LNCaP clone FGC (cell line): ENCODE results near the gene ZNF385B.

Source experiments
- DNase-seq: peaks from one replicate; pipeline ENCODE4 v3.0.0-alpha.2; 2011; ENCODE audit warnings: low read depth
- H3K4me3 ChIP-seq: 2 replicates; pipeline ENCODE4 v1.5.1; 2011; ENCODE audit warnings: mild to moderate bottlenecking, low read depth, low read length, control low read depth
- TF ChIP-seq, protein P1 (sequence below): IDR thresholded peaks from 2 replicates; pipeline ENCODE4 v1.5.1; 2012; ENCODE audit warnings: mild to moderate bottlenecking; ENCODE audit not compliant: control insufficient read depth, insufficient read depth; ENCODE audit errors: extremely low read depth

ZNF385B gene

DNA sequence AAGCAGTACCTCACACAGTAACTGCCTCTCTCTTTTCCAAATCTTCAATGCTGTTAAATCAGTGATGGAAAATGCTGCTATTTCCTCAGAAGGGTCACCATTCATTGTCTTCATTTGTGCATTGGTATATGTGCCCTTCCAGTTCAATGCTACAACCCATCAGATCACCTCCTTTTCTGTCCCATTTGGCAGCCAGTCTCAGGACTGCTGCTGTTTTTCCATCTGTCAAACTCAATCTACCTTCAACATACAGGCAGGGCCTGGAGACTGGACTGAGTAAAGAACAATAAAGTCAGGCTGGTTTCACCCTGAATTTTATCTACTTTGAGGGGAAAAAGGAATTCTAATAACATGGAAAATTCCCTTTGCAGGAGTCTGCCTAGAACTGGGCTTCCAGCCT is 17.9 kb downstream of the ZNF385B start:
- no peak overlapping the region for H3K4me3 ChIP-seq
- DNase-seq, result no peak
- TF ChIP-seq, protein P1, sequence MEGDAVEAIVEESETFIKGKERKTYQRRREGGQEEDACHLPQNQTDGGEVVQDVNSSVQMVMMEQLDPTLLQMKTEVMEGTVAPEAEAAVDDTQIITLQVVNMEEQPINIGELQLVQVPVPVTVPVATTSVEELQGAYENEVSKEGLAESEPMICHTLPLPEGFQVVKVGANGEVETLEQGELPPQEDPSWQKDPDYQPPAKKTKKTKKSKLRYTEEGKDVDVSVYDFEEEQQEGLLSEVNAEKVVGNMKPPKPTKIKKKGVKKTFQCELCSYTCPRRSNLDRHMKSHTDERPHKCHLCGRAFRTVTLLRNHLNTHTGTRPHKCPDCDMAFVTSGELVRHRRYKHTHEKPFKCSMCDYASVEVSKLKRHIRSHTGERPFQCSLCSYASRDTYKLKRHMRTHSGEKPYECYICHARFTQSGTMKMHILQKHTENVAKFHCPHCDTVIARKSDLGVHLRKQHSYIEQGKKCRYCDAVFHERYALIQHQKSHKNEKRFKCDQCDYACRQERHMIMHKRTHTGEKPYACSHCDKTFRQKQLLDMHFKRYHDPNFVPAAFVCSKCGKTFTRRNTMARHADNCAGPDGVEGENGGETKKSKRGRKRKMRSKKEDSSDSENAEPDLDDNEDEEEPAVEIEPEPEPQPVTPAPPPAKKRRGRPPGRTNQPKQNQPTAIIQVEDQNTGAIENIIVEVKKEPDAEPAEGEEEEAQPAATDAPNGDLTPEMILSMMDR, result no peak

DNA sequence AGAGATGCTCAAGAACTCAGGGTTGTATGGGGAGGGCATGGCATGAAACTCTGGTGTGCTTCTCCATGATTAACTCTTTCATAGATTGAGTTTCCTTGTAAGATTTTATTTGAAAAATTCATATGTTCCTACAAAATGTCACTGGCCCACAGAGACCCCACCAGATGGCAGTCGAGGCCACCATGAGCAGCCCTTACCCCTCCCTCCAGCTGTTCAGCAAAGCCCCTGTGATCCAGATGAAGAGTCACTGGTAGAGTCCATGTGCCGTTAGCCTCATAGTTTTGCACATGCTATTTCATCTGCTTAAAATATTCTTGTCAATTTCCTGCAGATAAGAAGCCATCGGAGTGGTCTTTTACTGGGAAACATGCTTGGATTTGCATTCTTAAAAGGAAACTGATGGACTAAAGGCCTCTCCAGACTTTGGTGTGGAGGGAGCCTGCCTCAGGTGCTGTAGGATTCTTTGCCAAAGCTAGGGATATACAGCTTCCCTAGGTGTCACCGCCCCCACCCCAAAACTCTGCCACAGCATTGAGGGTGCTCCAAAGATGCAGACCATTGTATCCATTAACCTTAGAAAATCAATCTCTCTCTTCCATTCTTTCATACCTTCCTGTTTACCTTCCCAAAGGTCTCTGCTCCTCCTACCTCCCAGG is 18.8 kb downstream of the ZNF385B start:
- DNase-seq, result no peak
- TF ChIP-seq, protein P1, result peak; percentile 17; the same call in 1 of the 2 replicates
- no peak overlapping the region for H3K4me3 ChIP-seq

DNA sequence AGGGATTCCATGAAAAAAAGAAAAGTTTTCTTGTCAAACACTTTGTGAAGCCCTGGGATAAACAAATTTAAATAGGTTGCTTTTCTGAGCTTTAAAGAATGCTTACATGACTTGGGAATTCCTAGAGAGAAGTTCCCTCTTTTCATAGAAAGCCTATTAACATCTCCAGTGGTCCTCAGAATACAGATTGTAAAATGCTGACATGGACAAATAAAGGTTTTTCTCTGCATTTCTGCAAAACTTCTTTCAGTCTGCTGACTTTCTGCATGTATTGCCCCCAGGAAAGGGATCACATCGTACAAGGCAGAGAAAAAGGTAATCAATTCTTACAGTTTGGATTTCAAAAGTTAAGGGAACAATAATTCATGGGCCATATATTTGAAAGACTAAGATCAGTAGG is 20.6 kb downstream of the ZNF385B start:
- TF ChIP-seq, protein P1, result no peak
- no peak overlapping the region for H3K4me3 ChIP-seq
- no peak for DNase-seq

- H3K4me3 ChIP-seq, result no peak overlapping the region
- TF ChIP-seq, protein P1, result no peak
- no peak for DNase-seq
Observed at GRCh38 chr2:179837408-179837807, 24.0 kb downstream of the ZNF385B start.

DNA sequence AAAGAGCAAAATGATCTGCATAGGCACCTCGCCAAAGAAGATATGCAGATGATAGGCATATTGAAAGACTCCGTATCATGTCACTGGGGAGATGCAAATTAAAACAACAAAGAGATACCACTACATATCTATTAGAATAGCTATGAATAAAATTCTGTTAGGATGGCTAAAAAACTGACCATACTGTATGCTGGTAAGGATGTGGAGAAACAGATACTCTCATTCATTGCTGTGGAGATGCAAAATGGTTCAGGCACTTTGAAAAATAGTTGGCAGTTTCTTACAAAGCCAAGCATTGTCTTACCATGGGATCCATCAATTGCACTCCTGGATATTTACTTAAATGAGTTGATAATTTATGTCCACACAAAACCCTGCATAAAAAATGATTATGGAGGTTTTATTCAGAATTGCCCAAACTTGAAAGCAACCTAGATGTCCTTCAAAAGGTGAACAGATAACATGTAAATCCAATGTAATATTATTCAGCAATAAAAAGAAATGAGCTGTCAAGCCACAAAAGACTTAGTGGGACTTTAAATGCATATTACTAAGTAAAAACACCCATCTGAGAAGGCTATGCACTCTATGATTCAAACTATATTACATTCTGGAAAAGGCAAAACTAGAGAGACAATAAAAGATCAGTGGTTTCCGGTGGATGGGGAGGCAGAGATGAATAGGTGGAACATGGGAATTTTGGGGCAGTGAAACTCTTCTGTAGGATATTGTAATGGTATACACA is 31.2 kb downstream of the ZNF385B start:
- TF ChIP-seq, protein P1, result no peak
- no peak overlapping the region for H3K4me3 ChIP-seq
- no peak for DNase-seq

DNA sequence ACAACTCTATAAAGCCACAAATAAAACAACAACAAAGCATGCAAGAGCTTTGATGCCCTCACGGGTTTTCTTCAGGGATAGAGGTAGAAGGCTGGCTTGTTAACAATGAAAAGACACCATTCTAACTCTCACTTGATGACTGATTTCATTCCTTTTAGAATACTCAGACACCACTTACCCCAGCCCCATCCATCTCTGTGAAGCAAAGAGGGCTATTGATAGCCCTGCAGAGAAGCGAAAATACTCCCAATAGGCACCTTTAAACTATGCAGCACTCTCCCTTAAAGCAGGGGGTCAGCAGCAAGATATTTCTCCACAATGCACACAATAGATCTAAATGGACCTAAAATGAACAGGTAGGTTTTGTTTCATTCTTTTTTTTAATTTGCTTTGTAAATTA is 35.1 kb downstream of the ZNF385B start:
- no peak overlapping the region for H3K4me3 ChIP-seq
- no peak for DNase-seq
- TF ChIP-seq, protein P1, result no peak
